ENCODE measurements around the gene IRX2.

IRX2 gene

DNA sequence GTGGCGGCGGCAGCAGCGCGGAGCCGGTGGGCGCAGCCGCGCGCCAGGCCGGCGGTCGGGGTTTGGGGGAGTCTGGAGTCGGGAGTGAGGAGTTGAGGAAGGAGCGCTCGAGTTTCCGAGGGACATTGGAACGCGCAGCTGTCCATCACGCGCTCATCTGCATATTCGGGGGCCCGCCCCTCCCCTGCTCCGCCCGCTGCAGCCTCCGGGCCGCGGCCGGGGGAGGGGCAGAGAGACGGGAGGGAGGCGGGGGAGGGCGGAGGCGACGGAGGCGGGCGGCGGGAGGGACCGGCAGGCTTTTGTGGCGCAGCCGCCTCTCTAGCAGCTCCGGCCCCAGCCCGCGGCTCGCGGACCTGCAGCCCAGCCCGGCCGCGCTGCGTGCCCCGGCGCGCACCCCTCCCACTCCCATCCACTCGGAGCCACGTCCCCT is at the start of gene IRX2:
TSS of gene IRX2 (minus strand) at position 86 of the 430 bp plus-strand sequence. CDS start 264 bp downstream, outside the sequence.
- no peaks in the 10 kb centered on the region for H3K9me3 ChIP-seq (ENCODE audit: control insufficient read depth, low read depth, low read length)
- peak within 1 kb of the TSS; percentile 95 for H3K4me3 ChIP-seq (ENCODE audit: low read length)

DNA sequence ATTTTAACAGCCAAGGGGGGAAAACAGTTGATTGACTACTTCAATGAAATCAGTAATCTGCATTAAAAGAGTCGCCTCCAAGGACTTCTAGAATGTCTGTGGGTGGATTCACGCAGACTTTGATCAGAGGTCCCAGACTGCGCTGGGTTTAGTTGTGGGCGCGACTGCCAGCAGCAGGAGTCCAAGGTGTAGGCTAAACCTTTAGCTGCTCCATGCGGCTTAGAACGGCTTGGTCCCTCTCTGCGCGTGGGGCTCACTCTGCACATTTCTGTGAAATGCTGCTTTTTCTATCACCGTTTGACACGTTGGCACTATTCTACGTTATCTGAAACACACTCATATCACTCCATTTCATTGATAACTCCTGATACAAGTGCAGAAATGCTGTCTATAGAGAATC is 48.6 kb upstream of the IRX2 start:
- no peaks in the 10 kb centered on the region for H3K4me1 ChIP-seq (ENCODE audit: control insufficient read depth, low read depth, low read length)
- no peak overlapping the region for H3K4me3 ChIP-seq (ENCODE audit: low read length)
- no peaks in the 10 kb centered on the region for H3K9me3 ChIP-seq (ENCODE audit: control insufficient read depth, low read depth, low read length)
- H3K27me3 ChIP-seq (ENCODE audit: control insufficient read depth, insufficient read depth, low read length), result no peaks in the 10 kb centered on the region
- H3K9ac ChIP-seq (ENCODE audit: low read length), result no peak overlapping the region
- no peak overlapping the region for H3K27ac ChIP-seq (ENCODE audit: low read length)
- no peaks in the 10 kb centered on the region for H3K36me3 ChIP-seq (ENCODE audit: control insufficient read depth, low read depth, low read length)

More for the DNA sequence above, at the start of gene IRX2:
- H3K4me1 ChIP-seq (ENCODE audit: control insufficient read depth, low read depth, low read length), result peaks cover 11% of the 10 kb centered on the region
- peaks cover 22% of the 10 kb centered on the region for H3K36me3 ChIP-seq (ENCODE audit: control insufficient read depth, low read depth, low read length)
- H3K27ac ChIP-seq (ENCODE audit: low read length), result no peak within 1 kb of the TSS
- H3K9ac ChIP-seq (ENCODE audit: low read length), result peak within 1 kb of the TSS; percentile 86
- H3K27me3 ChIP-seq (ENCODE audit: control insufficient read depth, insufficient read depth, low read length), result peaks cover 40% of the 10 kb centered on the region

DNA sequence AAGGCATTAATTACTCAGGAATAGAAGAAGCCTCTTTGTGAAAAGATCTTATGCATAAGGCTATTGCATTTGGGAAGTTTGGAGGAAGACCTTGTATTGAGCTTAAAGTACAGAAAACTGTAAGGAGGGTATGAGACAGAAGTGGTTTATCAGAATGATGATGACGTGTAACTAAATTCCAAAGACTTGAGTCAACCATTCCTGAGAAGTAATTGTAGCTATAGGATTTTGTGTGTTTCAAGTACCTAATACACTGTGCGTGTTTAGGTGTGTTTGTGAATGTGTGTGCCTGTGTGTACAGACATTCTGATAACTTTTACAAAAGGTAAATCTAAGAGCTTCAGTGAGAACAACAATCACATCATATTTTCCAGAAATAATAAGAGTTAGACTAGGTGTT is 46.5 kb upstream of the IRX2 start:
- no peak overlapping the region for H3K27ac ChIP-seq (ENCODE audit: low read length)
- no peaks in the 10 kb centered on the region for H3K36me3 ChIP-seq (ENCODE audit: control insufficient read depth, low read depth, low read length)
- no peaks in the 10 kb centered on the region for H3K4me1 ChIP-seq (ENCODE audit: control insufficient read depth, low read depth, low read length)
- no peak overlapping the region for H3K9ac ChIP-seq (ENCODE audit: low read length)
- no peaks in the 10 kb centered on the region for H3K9me3 ChIP-seq (ENCODE audit: control insufficient read depth, low read depth, low read length)
- no peaks in the 10 kb centered on the region for H3K27me3 ChIP-seq (ENCODE audit: control insufficient read depth, insufficient read depth, low read length)
- no peak overlapping the region for H3K4me3 ChIP-seq (ENCODE audit: low read length)

DNA sequence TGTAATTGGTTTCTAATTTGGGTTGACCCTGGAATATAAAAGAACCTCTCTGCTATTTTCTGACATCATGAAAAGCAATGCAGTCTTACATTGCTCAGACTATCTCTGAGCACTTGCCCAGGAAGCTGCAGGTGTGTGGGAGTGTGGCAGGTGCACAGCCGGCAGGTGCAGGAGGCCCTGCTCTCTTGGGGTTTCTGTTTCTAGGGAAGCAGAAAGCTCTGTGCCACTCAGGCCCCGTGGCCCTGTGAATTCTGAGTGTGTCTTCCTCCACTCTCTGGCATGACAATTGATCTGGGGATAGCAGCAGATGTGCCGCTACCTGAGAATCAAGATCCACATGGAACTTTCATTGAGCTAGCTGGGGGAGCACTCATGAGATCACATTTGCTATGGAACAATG is 45.7 kb upstream of the IRX2 start:
- H3K9ac ChIP-seq (ENCODE audit: low read length), result no peak overlapping the region
- H3K9me3 ChIP-seq (ENCODE audit: control insufficient read depth, low read depth, low read length), result no peaks in the 10 kb centered on the region
- H3K4me3 ChIP-seq (ENCODE audit: low read length), result no peak overlapping the region
- H3K4me1 ChIP-seq (ENCODE audit: control insufficient read depth, low read depth, low read length), result no peaks in the 10 kb centered on the region
- no peaks in the 10 kb centered on the region for H3K27me3 ChIP-seq (ENCODE audit: control insufficient read depth, insufficient read depth, low read length)
- no peaks in the 10 kb centered on the region for H3K36me3 ChIP-seq (ENCODE audit: control insufficient read depth, low read depth, low read length)
- no peak overlapping the region for H3K27ac ChIP-seq (ENCODE audit: low read length)

DNA sequence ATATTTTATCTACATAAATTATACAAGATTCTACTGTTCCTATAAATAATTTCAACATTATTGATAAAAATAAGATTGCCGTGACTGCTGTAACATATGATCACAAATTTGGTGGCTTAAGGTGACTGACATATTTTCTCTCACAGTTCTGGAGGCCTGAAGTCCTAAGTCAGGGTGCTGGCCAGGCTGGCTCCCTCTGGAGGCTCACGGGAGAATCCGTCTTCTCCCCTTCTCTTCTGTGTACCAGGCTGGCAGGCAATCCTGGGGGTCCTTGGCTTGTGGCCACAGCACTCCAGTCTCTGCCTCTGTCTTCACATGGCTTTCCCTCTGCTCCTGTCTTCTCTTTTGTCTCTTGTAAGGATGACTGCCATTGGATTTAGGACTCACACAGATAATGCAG is 31.7 kb upstream of the IRX2 start:
- H3K4me3 ChIP-seq (ENCODE audit: low read length), result no peak overlapping the region
- H3K9me3 ChIP-seq (ENCODE audit: control insufficient read depth, low read depth, low read length), result peaks cover 5% of the 10 kb centered on the region
- H3K27ac ChIP-seq (ENCODE audit: low read length), result no peak overlapping the region
- no peak overlapping the region for H3K9ac ChIP-seq (ENCODE audit: low read length)
- H3K4me1 ChIP-seq (ENCODE audit: control insufficient read depth, low read depth, low read length), result peaks cover 4% of the 10 kb centered on the region
- no peaks in the 10 kb centered on the region for H3K36me3 ChIP-seq (ENCODE audit: control insufficient read depth, low read depth, low read length)
- no peaks in the 10 kb centered on the region for H3K27me3 ChIP-seq (ENCODE audit: control insufficient read depth, insufficient read depth, low read length)

DNA sequence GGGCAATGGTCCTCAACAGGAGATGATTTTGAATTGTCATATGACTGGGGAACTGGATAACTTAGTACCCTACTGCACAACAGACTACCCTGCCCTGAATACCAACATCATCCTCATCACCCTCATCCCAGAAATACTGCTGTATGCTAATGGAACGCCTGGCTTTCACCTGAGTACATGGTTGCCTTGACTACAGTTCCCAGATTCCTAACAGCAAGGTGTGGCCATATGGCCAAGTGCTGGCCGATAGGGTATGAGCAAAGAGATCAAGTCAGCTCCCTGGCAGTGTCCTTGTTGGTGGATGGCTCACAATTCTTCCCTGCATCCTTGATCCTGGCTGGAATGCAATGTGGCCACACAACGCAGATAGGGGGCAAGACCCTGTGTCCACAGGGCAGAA is 31.2 kb upstream of the IRX2 start:
- no peaks in the 10 kb centered on the region for H3K36me3 ChIP-seq (ENCODE audit: control insufficient read depth, low read depth, low read length)
- H3K4me1 ChIP-seq (ENCODE audit: control insufficient read depth, low read depth, low read length), result peaks cover 4% of the 10 kb centered on the region
- H3K27ac ChIP-seq (ENCODE audit: low read length), result no peak overlapping the region
- no peaks in the 10 kb centered on the region for H3K27me3 ChIP-seq (ENCODE audit: control insufficient read depth, insufficient read depth, low read length)
- H3K9me3 ChIP-seq (ENCODE audit: control insufficient read depth, low read depth, low read length), result peaks cover 5% of the 10 kb centered on the region
- H3K9ac ChIP-seq (ENCODE audit: low read length), result no peak overlapping the region
- no peak overlapping the region for H3K4me3 ChIP-seq (ENCODE audit: low read length)

DNA sequence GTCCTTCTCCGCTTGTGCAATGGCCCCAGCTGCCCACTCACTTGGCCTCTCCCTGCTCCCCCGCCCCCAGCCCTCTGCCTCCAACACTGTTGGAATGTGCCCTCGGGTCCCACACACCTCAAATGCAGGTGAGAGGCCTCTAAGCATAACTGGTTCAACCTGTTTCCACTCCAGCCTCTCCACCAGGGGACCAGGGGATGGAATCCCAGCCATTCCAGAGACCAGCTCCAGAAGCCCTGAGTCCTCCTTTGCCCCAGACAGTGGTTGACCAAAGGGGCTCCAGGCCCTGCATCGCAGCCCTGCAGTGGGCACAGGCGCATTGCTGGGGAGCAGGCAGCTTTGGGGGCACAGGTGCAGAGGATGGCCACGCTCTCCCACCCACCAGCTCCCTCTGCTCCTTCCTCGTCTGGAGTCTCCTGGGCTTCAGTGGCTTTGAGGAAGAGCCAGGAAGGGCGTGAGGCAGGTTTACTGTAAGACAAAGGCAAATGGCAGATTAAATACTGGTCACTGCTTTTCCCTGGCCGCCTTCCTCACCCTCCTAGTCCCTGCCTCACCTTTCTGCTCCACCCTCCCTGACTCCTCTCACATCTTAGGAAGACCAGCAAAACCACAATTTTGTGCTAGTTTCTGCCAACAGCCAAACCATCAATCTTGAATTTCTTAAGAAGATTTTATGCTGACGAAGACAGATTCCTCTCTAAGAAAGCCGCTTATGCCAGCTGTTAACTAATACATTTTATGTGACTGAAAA is 29.1 kb upstream of the IRX2 start:
- Histone ChIP-seq H3K4me1 (ENCODE audit: control insufficient read depth, low read depth, low read length) (peaks cover 4% of the 10 kb centered on the region), H3K9ac (ENCODE audit: low read length) (no peak overlapping the region), H3K27me3 (ENCODE audit: control insufficient read depth, insufficient read depth, low read length) (no peaks in the 10 kb centered on the region), H3K27ac (ENCODE audit: low read length) (no peak overlapping the region), H3K36me3 (ENCODE audit: control insufficient read depth, low read depth, low read length) (no peaks in the 10 kb centered on the region), H3K4me3 (ENCODE audit: low read length) (peak overlapping the region; percentile 9), H3K9me3 (ENCODE audit: control insufficient read depth, low read depth, low read length) (peaks cover 5% of the 10 kb centered on the region)

DNA sequence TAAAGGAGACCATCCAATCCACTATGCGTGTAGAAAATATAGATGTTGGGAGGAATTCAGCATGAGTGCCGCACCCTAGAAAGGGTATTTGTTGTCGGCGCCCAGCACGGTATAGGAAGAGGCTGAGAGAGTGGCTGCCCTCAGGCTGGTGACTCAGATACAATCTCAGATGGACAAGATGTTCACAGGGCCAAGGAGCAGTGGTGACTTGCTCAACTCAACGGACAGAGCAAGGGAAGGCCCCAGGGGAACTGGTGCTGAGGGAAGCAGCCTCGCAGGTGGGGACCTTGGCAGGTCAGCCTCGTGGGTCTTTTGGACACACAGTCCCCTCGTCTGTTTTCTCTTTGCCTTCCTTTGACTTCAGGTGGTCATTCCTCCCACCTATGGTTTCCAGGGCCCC is 28.0 kb upstream of the IRX2 start:
- Histone ChIP-seq H3K4me3 (ENCODE audit: low read length) (no peak overlapping the region), H3K4me1 (ENCODE audit: control insufficient read depth, low read depth, low read length) (peaks cover 4% of the 10 kb centered on the region), H3K36me3 (ENCODE audit: control insufficient read depth, low read depth, low read length) (no peaks in the 10 kb centered on the region), H3K9me3 (ENCODE audit: control insufficient read depth, low read depth, low read length) (peaks cover 5% of the 10 kb centered on the region), H3K27ac (ENCODE audit: low read length) (no peak overlapping the region), H3K27me3 (ENCODE audit: control insufficient read depth, insufficient read depth, low read length) (no peaks in the 10 kb centered on the region), H3K9ac (ENCODE audit: low read length) (no peak overlapping the region)

DNA sequence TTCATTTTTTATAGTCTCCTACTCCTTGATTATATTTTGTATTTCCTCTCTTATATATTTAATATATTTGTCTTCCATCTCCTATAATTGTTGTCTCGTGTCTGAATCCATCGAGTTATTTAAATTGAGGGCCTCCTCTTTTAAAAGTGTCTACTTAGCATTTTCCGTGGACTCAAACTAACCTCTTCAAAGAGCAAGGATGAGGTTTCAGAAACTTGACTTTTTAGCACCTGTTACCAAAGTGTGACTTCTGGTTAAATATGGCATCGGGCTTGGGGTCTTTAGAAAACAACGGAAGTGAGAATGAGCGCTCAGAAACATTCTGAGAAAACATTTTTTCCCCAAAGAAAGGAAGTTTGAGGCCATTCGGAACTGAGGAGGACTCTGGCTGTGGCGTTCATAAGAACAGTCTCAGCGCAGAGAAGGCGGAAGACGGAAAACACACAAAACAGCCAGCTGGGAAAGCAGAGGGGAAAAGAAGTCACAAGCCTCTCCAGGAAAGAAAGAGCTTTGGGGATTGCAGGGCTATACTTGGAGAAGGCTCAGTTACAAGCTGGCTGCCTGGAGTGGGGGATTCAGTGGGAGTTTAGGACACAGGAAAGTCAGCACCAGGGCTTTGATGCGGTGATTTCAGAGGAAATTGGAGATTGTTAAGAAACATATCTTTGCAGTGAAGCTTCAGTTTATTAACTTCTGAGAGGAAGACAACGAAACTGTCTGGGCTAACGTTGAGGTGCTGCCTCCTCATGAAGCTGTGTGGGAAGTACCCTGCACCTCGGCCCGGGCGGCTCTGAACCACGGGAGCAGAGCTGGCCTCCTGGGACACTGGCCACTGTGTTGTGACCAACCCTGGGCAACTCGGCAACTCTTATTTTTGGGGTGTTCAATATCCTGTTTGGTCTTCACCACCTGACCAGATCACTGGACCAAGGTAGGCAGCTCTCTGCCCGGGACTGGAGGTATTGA is 25.1 kb upstream of the IRX2 start:
- Histone ChIP-seq H3K36me3 (ENCODE audit: control insufficient read depth, low read depth, low read length) (no peaks in the 10 kb centered on the region), H3K9ac (ENCODE audit: low read length) (no peak overlapping the region), H3K4me1 (ENCODE audit: control insufficient read depth, low read depth, low read length) (peaks cover 4% of the 10 kb centered on the region), H3K27me3 (ENCODE audit: control insufficient read depth, insufficient read depth, low read length) (no peaks in the 10 kb centered on the region), H3K9me3 (ENCODE audit: control insufficient read depth, low read depth, low read length) (no peaks in the 10 kb centered on the region), H3K27ac (ENCODE audit: low read length) (no peak overlapping the region), H3K4me3 (ENCODE audit: low read length) (no peak overlapping the region)

DNA sequence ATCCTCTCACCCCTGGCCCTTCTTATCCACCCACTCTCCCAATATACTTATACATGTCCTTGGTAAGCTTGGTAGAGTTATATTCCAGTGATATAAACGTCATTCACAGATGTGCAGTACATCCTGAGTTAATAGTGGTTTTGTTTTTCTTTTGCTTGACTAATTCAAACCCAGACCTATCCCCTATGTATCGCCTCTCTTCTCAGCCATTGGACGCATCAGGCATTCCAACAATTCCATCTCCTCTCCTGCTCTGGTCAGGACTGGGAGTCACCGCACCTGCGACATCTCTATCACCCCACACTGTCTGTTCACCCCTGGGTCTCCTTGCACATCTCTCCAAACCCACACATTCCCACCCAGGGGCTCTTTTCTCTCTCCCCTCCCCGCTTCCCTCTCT is 21.9 kb upstream of the IRX2 start:
- Histone ChIP-seq H3K9ac (ENCODE audit: low read length) (no peak overlapping the region), H3K4me3 (ENCODE audit: low read length) (no peak overlapping the region), H3K27me3 (ENCODE audit: control insufficient read depth, insufficient read depth, low read length) (no peaks in the 10 kb centered on the region), H3K27ac (ENCODE audit: low read length) (no peak overlapping the region), H3K36me3 (ENCODE audit: control insufficient read depth, low read depth, low read length) (no peaks in the 10 kb centered on the region), H3K4me1 (ENCODE audit: control insufficient read depth, low read depth, low read length) (no peaks in the 10 kb centered on the region), H3K9me3 (ENCODE audit: control insufficient read depth, low read depth, low read length) (no peaks in the 10 kb centered on the region)

DNA sequence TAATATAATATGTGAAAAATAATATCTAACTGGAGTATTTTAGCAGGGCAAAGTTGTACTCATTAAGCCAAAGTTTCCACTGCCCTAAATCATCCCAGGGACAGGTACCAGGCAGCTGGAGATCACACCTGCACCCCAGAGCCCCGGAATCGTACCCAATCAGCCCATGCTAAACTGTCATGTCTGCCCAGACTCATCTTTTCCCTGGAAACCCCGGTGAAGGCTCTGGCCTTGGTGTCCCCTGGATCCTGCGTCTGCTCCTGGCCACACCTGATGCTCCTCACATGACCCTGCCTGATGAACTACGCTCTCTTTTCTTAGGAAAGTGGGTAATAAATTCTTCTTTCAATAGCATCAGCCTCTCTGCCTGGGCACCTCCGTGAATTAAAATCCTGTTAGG is 15.6 kb upstream of the IRX2 start:
- H3K9ac ChIP-seq (ENCODE audit: low read length), result no peak overlapping the region
- H3K27me3 ChIP-seq (ENCODE audit: control insufficient read depth, insufficient read depth, low read length), result no peaks in the 10 kb centered on the region

More for the DNA sequence above, 15.6 kb upstream of the IRX2 start:
- H3K4me3 ChIP-seq (ENCODE audit: low read length), result no peak overlapping the region
- H3K4me1 ChIP-seq (ENCODE audit: control insufficient read depth, low read depth, low read length), result peaks cover 5% of the 10 kb centered on the region
- H3K9me3 ChIP-seq (ENCODE audit: control insufficient read depth, low read depth, low read length), result no peaks in the 10 kb centered on the region
- no peaks in the 10 kb centered on the region for H3K36me3 ChIP-seq (ENCODE audit: control insufficient read depth, low read depth, low read length)
- H3K27ac ChIP-seq (ENCODE audit: low read length), result no peak overlapping the region
